Transverse colon (tissue), 4 donors: ENCODE measurements around the gene RHOBTB1. TPM values are rescaled to one million over a fixed set of nuclear protein-coding genes. Genes with fewer than 3 reads are reported as not detected.

Source experiments
- DNase-seq: peaks from one replicate; pipeline ENCODE4 v3.0.0-alpha.2; 2019
- H3K27ac ChIP-seq, 4 donors: fragments of 200-600 bp; sonication (generic); 2 replicates each; pipeline ENCODE4 v1.5.1; 2016 to 2018; ENCODE audit warnings: inconsistent platforms in 4 of 4
- H3K27me3 ChIP-seq: fragments of 200-600 bp; sonication (generic); 2 replicates; pipeline ENCODE4 v1.5.1; 2017; ENCODE audit warnings: inconsistent platforms
- H3K36me3 ChIP-seq, 4 donors: fragments of 200-600 bp; sonication (generic); 2 replicates each; pipeline ENCODE4 v1.5.1; 2017 to 2019; ENCODE audit warnings: inconsistent platforms in 4 of 4
- H3K4me1 ChIP-seq, 4 donors: fragments of 200-600 bp; sonication (generic); 2 replicates each; pipeline ENCODE4 v1.5.1; 2017 to 2020; ENCODE audit warnings: inconsistent platforms in 4 of 4
- H3K4me3 ChIP-seq, 4 donors: fragments of 200-600 bp; sonication (generic); 1 replicate in 1 of 4; 2 replicates in 3 of 4; pipeline versions ENCODE4 v1.5.1 to v1.6.1; 2017 to 2019; ENCODE audit warnings: inconsistent platforms in 4 of 4
- H3K9me3 ChIP-seq, 2 donors: fragments of 200-600 bp; sonication (generic); 2 replicates each; pipeline ENCODE4 v1.5.1; 2017 to 2019; ENCODE audit warnings: inconsistent platforms in 2 of 2
- CTCF ChIP-seq, 5 experiments: fragments of 200-600 bp in 3 of 5; fragments of 450-650 bp in 2 of 5; sonication (generic) in 3 of 5; IDR thresholded peaks; 1 replicate in 2 of 5; 2 replicates in 3 of 5; pipeline ENCODE4 v1.5.1; 2016 to 2017; ENCODE audit warnings: antibody characterized with exemption in 5 of 5, inconsistent platforms in 3 of 5, mild to moderate bottlenecking in 2 of 5, moderate library complexity in 1 of 5
- EP300 ChIP-seq: sonication (generic); formaldehyde crosslinking; IDR thresholded peaks from one replicate; pipeline ENCODE4 v1.6.1; 2017; ENCODE audit warnings: antibody characterized with exemption, low read depth
- POLR2A ChIP-seq: fragments of 450-650 bp; IDR thresholded peaks from one replicate; pipeline ENCODE4 v1.6.1; 2016; ENCODE audit warnings: antibody characterized with exemption, mild to moderate bottlenecking, moderate library complexity
- POLR2AphosphoS5 ChIP-seq, 3 donors: sonication (generic); formaldehyde crosslinking; IDR thresholded peaks; one replicate each; pipeline ENCODE4 v1.6.1; 2016; ENCODE audit warnings: antibody characterized with exemption in 3 of 3
- WGBS, 2 donors: methylation state at CpG; one replicate each; pipeline ENCODE4 v1.1.5; 2018; ENCODE audit warnings: low coverage in 1 of 2; 5-methylcytosine and 5-hydroxymethylcytosine counted together
- in situ Hi-C, 4 donors: fragments of 200-750 bp; cut with MboI; loops; one replicate each; pipeline versions ENCODE4 v1.15.0 to v1.15.1; 2017; ENCODE audit warnings: low sequenced_read_pairs in 3 of 4, low pct_ligation_motif_present in 1 of 4, low pct_unique_long_range_greater_than_20kb in 1 of 4
- intact Hi-C: fragments of 100-400 bp; cut with DNase I; formaldehyde crosslinking; loops from one replicate; pipeline ENCODE4 v1.15.1; 2023; ENCODE audit warnings: low total_unique reads
- total RNA-seq, 4 donors: library from RNA; depleted of rRNA; stranded (reverse); fragments of >200 nt; gene quantifications; one replicate each; pipeline ENCODE4 v1.1.0, GENCODE V29; 2016

RHOBTB1 gene
- total RNA-seq, 4 donors from 2014 or later: 4.0 to 13.1 (median 9.0) TPM

DNA sequence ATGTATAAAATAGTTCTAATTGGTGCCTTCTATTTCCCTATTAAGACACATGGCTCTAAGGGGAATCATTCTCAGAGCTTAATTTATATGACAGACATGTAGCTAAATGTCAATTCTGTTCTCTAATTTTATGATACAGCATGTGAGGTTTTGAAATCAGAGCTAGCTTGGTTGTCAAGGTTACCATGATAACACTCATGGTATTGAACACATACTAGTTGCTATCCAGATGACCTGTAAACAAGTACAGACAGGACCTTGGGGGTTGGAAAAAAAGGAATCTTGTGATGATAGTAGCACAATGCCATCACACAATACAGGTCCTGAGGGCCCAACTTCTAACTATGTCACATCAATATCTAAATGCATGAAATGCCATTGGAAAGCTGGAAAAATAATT, 49.2 kb downstream of the RHOBTB1 start:
- no peak for DNase-seq
- TF ChIP-seq POLR2AphosphoS5 (IDR thresholded peaks at IDR 0.05) (no peak), EP300 (no peak), POLR2A (no peak), CTCF (IDR thresholded peaks at IDR 0.05) (no peak)
- in situ Hi-C loops (no loop called here), intact Hi-C loops (no loop called here)
- no peaks in the 10 kb centered on the region for H3K9me3 ChIP-seq
- peak overlapping the region in 1 of 4 donors; percentile 1 for H3K27ac ChIP-seq
- no peaks in the 10 kb centered on the region for H3K27me3 ChIP-seq
- peaks cover 0 to 29% (median 1%) of the 10 kb centered on the region in 4 donors for H3K4me1 ChIP-seq
- H3K4me3 ChIP-seq: no peak overlapping the region
- peaks cover 0 to 7% (median 0%) of the 10 kb centered on the region in 4 donors for H3K36me3 ChIP-seq

DNA sequence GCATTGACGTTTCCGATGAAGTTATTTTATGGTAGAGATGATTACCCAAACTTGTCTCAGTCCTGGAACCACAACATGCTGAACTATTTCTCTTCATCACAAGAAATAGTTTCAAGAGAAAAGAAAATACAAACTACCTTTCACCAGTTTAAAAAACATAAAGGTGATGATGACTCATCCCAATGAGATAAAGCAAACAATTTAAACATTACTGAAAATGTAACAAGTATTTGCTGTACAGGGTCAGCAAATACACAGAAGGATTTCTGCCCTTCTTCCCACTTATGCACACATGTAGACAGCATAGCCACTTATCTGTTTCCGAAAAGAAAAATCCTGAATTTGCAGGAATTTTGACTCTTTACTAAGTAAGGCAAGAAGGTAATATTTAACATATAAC, 50.8 kb downstream of the RHOBTB1 start:
- no peak for TF ChIP-seq POLR2A
- TF ChIP-seq POLR2AphosphoS5 (IDR thresholded peaks at IDR 0.05): no peak
- no peak for TF ChIP-seq EP300
- no peak for TF ChIP-seq CTCF (IDR thresholded peaks at IDR 0.05)
- H3K9me3 ChIP-seq: no peaks in the 10 kb centered on the region
- no peaks in the 10 kb centered on the region for H3K27me3 ChIP-seq
- H3K27ac ChIP-seq: no peak overlapping the region
- WGBS, 2 donors: 83 to 86% methylated on average over 3 of the region's 3 CpGs
- H3K4me1 ChIP-seq: peaks cover 0 to 29% (median 1%) of the 10 kb centered on the region in 4 donors
- no peak for DNase-seq
- in situ Hi-C loops (no loop called here), intact Hi-C loops (no loop called here)
- H3K36me3 ChIP-seq: peaks cover 0 to 7% (median 0%) of the 10 kb centered on the region in 4 donors
- H3K4me3 ChIP-seq: no peak overlapping the region

DNA sequence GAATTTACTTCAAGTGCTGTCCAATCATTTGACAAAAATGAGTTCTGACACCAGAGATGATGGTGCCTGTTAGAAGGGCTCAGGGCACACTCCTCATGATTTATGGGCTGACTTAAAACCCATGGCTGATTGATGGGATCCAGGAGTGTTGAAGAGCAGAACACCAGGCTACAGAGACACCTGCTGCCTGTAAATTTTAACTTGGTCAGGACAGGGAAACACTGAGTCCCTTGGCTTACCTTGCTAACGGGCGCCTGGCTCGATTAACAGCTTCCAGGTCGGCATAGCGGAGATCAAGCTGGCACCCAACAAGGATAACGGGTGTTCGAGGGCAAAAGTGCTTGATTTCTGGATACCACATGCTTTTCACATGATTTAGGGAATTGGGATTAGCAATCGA, 51.4 kb downstream of the RHOBTB1 start:
- in situ Hi-C loops: no loop called here
- no peak for DNase-seq
- Histone ChIP-seq H3K27me3 (no peaks in the 10 kb centered on the region), H3K4me3 (no peak overlapping the region), H3K4me1 (peaks cover 0 to 29% (median 1%) of the 10 kb centered on the region in 4 donors), H3K27ac (no peak overlapping the region), H3K9me3 (no peaks in the 10 kb centered on the region), H3K36me3 (peaks cover 0 to 7% (median 0%) of the 10 kb centered on the region in 4 donors)
- TF ChIP-seq EP300: no peak
- no peak for TF ChIP-seq POLR2AphosphoS5 (IDR thresholded peaks at IDR 0.05)
- no peak for TF ChIP-seq POLR2A
- TF ChIP-seq CTCF (IDR thresholded peaks at IDR 0.05): no peak
- 85 to 93% methylated on average over 8 of the region's 8 CpGs for WGBS, 2 donors
- intact Hi-C loops: no loop called here

- H3K27ac ChIP-seq: no peak overlapping the region
- intact Hi-C loops: no loop called here
- H3K27me3 ChIP-seq: no peaks in the 10 kb centered on the region
- H3K36me3 ChIP-seq: peaks cover 0 to 7% (median 0%) of the 10 kb centered on the region in 4 donors
- no peak overlapping the region for H3K4me3 ChIP-seq
- no peaks in the 10 kb centered on the region for H3K9me3 ChIP-seq
- in situ Hi-C loops: no loop called here
- WGBS, 2 donors: 85 to 100% methylated on average over 1 of the region's 1 CpG
- DNase-seq: no peak
- H3K4me1 ChIP-seq: peaks cover 0 to 20% (median 0%) of the 10 kb centered on the region in 4 donors
- TF ChIP-seq CTCF (IDR thresholded peaks at IDR 0.05) (no peak), EP300 (no peak), POLR2AphosphoS5 (IDR thresholded peaks at IDR 0.05) (no peak), POLR2A (no peak)
These were observed 53.2 kb downstream of the RHOBTB1 start for GRCh38 chr10:60890811-60891210.
